ENCODE measurements around the gene GGA1.

GRCh38 chr22:37627121-37627520 is 18.5 kb downstream of the GGA1 start:
- TF ChIP-seq MAX (IDR thresholded peaks at IDR 0.05), result no peak
- TF ChIP-seq REST (IDR thresholded peaks at IDR 0.05; ENCODE audit: low read depth), result no peak
- TF ChIP-seq CREB1 (IDR thresholded peaks at IDR 0.05; ENCODE audit: low read depth), result no peak
- TF ChIP-seq YY1 (IDR thresholded peaks at IDR 0.05; ENCODE audit: low read depth), result no peak
- no peak for TF ChIP-seq USF1 (IDR thresholded peaks at IDR 0.05)
- TF ChIP-seq EP300 (IDR thresholded peaks at IDR 0.05; ENCODE audit: borderline replicate concordance), result no peak
- no peak for TF ChIP-seq TCF12 (IDR thresholded peaks at IDR 0.05; ENCODE audit: low read depth)
